Right lobe of liver (tissue), 4 donors: Measurements from ENCODE around the gene ZNF487.

Experiments used
- POLR2A ChIP-seq: fragments of 450-650 bp; IDR thresholded peaks from one replicate; pipeline ENCODE4 v1.6.1; 2017; ENCODE audit warnings: antibody characterized with exemption, mild to moderate bottlenecking
- TF ChIP-seq, protein P1 (sequence below), 4 donors: fragments of 200-600 bp in 3 of 4; fragments of 450-650 bp in 1 of 4; IDR thresholded peaks; one replicate each; pipeline versions ENCODE4 v1.5.1 to v1.8.0; 2016 to 2022; ENCODE audit warnings: antibody characterized with exemption in 4 of 4, mild to moderate bottlenecking in 2 of 4
- donor health status: DM: no; HTN: no; CAD: no.
- donor health status: DM: no; HTN: no; CAD: no.
- donor health status: DM: no; HTN: yes; CAD: no.

- TF ChIP-seq, protein P1, sequence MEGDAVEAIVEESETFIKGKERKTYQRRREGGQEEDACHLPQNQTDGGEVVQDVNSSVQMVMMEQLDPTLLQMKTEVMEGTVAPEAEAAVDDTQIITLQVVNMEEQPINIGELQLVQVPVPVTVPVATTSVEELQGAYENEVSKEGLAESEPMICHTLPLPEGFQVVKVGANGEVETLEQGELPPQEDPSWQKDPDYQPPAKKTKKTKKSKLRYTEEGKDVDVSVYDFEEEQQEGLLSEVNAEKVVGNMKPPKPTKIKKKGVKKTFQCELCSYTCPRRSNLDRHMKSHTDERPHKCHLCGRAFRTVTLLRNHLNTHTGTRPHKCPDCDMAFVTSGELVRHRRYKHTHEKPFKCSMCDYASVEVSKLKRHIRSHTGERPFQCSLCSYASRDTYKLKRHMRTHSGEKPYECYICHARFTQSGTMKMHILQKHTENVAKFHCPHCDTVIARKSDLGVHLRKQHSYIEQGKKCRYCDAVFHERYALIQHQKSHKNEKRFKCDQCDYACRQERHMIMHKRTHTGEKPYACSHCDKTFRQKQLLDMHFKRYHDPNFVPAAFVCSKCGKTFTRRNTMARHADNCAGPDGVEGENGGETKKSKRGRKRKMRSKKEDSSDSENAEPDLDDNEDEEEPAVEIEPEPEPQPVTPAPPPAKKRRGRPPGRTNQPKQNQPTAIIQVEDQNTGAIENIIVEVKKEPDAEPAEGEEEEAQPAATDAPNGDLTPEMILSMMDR (IDR thresholded peaks at IDR 0.05) = no peak
- TF ChIP-seq POLR2A = no peak
Observed at GRCh38 chr10:43458227-43458626, 21.3 kb downstream of the ZNF487 start.
